GM21528 (cell line): ENCODE measurements around the gene GTF2H4.
A peak's percentile ranks its signal among the peaks of the same experiment; 100 is the strongest.
"Not testable (repeated sequence)": the region's sequence is repeated elsewhere in the genome, so short reads cannot be mapped to it uniquely, and the experiment has no call there.

Experiments
- ATAC-seq: cut with Tn5 transposase; IDR thresholded peaks from one replicate; pipeline ENCODE4 v1.9.1; 2021; ENCODE audit warnings: mild to moderate bottlenecking, moderate library complexity; ENCODE audit not compliant: unreplicated experiment, low FRiP score

GTF2H4 gene

DNA sequence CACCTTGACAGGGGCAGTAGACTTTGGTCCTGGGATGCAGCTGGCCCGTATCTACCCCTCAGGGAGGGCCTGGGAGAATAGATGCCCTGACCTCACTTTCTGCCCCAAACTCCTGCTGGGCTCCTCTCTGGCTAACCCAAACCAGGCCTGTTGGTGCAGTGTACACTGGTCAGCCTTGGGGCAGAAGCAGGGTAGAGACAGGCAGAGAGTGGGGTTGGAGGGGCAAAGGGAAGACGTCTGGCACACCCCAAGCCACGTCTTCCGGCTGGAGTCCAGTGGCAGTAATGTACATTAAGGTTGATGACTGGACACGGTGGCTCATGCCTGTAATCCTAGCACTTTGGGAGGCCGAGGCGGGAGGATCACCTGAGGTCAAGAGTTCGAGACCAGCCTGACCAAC lies 14.3 kb upstream of the GTF2H4 start:
- ATAC-seq, result no peak

DNA sequence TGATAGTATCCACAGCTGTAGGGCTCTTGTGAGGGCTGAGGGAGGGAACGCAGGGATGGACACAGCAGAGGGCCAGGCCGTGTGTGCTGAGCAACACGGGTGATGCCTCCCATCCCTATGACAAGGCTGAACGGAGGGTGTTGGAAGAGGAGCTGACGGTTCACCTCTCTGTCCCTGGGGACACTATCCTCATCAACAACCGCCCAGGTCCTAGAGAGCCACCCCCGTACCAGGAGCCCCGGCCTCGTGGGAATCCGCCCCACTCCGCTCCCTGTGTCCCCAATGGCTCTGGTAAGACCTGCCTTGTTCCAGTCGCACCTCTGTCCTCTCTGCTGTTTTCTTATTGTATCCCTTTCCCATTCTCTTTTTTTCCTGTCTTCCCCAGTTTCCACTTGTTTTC lies 13.6 kb upstream of the GTF2H4 start:
- ATAC-seq, result no peak

DNA sequence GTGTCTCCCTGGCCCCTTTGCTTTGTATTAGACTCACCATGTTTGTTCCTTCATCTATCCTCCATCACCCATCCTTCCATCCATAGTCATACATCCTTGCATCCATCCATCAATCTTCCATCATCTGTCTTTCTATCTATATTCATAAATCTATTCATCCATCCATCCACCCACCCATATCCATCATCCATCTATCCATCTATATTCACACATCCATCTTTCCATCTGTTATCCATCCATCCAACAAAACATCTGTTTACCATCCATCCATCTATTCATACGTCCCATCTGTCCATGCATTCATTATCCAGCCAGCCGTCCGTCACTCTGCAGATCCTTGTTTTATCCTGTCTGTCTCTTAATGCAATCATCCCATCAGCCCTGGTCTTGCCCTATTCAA lies 13.1 kb upstream of the GTF2H4 start:
- ATAC-seq, result no peak

DNA sequence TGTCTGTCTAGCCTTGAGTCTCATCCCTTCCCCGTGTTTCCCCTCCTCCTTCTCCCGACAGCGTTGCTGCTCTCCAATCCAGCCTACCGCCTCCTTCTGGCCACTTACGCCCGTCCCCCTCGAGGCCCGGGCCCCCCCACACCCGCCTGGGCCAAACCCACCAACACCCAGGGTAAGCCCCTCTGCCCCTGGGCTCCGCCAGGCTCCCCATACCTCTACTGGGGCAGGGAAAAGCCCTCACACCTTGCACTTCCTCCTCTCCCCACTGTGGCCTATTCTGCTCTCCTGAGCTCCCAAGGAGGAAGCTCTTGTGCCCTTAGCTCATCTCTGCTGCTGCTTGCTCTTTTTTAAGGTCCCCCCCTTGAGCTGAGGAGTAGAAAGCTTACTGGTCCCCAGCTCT lies 12.7 kb upstream of the GTF2H4 start:
- no peak for ATAC-seq

DNA sequence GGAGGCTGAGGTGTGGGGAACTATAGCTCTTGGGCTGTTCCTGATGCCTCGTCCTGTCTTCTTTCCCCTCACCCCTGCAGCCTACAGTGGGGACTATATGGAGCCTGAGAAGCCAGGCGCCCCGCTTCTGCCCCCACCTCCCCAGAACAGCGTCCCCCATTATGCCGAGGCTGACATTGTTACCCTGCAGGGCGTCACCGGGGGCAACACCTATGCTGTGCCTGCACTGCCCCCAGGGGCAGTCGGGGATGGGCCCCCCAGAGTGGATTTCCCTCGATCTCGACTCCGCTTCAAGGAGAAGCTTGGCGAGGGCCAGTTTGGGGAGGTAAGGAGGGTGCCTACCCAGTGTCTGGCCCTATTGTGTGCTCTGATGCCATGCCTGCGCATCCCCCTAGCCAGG lies 11.5 kb upstream of the GTF2H4 start:
- no peak for ATAC-seq

DNA sequence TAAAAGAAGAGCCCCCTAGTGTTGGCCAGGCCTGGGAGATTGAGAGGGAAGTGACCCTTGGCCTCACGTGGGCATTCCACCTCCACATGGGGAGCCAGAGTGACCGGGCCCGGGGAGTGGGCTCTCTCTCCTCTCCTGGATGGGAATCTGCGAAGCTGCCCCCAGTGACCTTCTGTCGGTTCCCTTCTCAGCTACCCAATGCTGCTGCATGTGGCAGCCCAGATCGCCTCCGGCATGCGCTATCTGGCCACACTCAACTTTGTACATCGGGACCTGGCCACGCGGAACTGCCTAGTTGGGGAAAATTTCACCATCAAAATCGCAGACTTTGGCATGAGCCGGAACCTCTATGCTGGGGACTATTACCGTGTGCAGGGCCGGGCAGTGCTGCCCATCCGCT lies 10.1 kb upstream of the GTF2H4 start:
- no peak for ATAC-seq

DNA sequence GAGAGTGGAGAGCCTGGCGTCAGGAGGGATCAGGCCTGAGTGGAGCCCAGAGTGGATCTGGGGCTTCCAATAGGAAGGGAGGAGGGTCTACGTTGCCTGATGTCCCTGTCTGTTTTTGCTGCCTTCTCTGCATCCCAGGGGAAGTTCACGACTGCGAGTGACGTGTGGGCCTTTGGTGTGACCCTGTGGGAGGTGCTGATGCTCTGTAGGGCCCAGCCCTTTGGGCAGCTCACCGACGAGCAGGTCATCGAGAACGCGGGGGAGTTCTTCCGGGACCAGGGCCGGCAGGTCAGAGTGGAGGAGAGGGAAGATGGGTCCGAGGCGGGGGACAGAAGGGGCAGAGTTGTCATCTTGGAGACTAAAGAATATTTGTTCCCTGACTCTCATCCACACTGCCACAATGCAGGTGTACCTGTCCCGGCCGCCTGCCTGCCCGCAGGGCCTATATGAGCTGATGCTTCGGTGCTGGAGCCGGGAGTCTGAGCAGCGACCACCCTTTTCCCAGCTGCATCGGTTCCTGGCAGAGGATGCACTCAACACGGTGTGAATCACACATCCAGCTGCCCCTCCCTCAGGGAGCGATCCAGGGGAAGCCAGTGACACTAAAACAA lies 9.2 kb upstream of the GTF2H4 start:
- ATAC-seq, result no peak

DNA sequence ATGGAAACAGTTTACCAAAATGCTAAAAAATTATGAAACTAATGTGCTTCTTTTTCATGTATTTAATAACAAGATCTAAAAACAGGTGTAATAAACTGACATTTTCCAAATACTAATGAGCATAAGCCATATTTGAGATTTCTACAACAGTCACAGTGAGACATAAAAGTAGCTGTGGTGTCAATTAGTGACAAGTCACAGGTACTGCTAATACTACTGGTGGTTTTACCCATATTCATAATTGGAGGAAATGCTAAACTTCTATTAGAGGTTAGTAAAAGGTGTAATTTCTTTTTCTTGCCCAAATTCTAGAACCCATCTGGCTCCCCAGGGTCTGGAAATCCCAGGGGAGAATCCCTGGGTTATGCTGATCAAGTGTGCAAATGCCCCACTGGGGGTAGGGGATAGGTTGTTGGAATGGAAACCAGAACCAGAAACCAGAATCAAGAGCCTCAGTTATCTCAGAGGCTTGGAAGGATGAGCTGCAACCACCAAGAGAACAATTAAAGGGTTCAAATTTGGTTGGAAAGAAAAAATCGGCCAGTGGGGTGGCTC lies 7.1 kb upstream of the GTF2H4 start:
- ATAC-seq, result no peak

DNA sequence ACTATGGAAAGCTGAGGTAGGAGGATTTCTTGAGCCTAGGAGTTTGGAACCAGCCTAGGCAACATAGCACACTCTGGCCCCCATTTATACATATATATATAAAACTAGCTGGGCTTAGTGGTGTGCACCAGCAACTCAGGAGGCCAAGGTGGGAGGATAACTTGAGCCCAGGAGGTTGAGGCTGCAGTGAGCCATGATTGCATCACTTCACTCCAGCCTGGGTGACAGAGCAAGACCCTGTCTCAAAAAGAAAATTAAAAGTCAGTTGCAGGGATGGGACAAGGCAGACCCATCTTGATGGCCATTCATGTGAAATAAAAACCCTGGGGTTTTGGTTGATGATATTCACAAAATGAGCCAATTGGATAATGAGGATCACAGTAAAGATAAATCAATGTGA lies 6.6 kb upstream of the GTF2H4 start:
- no peak for ATAC-seq

DNA sequence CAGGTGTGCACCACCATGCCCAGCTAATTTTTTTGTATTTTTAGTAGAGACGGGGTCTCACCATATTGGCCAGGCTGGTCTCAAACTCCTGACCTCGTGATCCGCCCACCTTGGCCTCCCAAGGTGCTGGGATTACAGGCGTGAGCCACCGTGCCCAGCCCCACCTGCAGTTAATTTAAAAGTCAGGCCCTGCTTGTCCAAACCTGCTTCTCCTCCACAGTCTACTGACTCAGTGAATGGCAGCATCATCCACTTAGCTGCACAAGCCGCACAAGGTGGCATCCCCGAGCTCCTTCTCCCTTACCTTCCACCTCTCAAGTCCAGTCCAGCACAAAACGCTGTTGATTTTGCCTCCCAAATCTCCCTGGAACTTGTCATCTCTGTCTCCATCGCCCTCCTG lies 5.8 kb upstream of the GTF2H4 start:
- not testable (repeated sequence) for ATAC-seq

DNA sequence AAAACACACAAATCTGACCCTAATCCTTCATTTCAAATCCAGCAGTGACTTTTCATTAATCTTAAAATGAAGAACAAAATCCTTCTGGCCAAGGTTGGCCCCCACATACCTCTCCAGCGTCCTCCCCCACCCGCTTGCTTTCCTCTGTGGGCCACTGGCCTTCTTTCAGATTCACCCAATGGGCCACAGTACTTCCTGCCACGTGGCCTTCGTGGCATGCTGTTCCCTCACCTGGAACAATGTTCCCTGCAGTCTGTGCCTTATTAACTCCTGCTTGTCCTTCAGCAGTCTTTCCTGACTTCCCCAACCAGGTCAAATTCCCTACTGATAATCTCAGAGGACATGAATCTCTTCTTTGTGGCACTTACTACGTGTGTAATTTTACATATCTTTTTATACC lies 5.3 kb upstream of the GTF2H4 start:
- no peak for ATAC-seq

DNA sequence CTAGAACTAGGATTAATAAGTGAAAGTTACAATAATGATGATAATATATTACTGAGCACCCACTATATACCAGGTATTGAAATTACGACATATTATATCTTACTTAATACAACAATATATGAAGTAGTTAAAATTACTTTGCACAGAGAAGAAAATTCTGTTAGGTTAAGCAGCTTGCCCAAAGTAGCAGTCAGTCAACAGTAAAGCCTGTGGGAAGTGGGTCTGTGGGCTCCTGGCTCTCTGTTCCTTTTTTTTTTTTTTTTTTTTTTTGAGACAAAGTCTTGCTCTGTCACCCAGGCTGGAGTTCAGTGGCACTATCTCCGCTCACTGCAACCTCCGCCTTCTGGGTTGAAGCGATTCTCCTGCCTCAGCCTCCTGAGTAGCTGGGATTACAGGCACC lies 4.8 kb upstream of the GTF2H4 start:
- ATAC-seq, result no peak

DNA sequence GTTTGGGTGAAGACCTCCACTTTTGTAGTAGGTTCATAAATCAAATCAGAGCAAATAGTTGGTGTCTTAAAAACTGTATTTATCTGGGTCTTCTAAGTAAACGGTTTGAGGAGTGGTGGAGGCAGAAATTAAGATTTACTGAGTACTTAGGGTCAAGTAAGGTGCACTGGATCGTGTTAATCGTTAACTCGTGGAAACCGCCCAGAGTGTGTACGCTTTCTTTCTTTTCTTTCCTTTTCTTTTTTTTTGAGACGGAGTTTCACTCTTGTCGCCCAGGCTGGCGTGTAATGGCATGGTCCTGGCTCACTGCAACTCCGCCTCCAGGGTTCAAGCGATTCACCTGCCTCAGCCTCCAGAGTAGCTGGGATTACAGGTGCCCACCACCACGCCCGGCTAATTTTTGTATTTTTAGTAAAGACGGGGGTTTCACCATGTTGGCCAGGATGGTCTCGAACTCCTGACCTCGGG lies 683 bp upstream of the GTF2H4 start:
- ATAC-seq, result not testable (repeated sequence)

DNA sequence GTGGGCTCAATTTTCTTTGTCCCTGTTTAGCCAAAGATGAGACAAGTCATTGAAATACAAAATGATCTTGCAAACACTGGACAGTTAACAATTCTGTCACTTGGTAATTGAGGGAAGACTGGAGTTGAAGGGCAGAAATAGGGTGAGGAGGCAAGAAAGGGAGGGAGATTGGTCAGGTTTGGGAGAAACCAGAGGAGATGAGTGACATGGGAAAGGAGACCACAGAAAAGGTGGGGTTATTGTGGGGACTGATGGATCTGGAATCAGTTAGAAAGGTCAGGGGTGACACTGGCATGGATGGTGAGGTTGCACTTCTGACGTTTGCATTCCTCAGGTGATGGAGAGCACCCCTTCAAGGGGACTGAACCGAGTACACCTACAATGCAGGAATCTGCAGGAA lies 693 bp downstream of the GTF2H4 start:
- ATAC-seq, result no peak

DNA sequence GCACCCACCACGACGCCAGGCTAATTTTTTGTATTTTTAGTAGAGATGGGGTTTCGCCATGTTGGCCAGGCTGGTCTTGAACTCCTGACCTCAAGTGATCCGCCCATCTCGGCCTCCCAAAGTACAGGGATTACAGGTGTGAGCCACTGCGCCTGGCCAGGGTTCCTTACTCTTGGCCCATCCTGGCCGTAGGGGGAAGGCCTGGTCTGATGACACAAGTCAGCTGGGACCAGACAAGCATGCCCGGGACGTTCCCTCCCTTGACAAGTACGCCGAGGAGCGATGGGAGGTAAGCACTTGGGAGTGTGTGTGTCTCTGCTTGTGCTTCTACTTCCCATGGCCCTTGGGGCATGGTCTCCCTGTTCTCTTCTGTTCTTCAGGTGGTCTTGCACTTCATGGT lies 2.5 kb downstream of the GTF2H4 start:
- not testable (repeated sequence) for ATAC-seq

DNA sequence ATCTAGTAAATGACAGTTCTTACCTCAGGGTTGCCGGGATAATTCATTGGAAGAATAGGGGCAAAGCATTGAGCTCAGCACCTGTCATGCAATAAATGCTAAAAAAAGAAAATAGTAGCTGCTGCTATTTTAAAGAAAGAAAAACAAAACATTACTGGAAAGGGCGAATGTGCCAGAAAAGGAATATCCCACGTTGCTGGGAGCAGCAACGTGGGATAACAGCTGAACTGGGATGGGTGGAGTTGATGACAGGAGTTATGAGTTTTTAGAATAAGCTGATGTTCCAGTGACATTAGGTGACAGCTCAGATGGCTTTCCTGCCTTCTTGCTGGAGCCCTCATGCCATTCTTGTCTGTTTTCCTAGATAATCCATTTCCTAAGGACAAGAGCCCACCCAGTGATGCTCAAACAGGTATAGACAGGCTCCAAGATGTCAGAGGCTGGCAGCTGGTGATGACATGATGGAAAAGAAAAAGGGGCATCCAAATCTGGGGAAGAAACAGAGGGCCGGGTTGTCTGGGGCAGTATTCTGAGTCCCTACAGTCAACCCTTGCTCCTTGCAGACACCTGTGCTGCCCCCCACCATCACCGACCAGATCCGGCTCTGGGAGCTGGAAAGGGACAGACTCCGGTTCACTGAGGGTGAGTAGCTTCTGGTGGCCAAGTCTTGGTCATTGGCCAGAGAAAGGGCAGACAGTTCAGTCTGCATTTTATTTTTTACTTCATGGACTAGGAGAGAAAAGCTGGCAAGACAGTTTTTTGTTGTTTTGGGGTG lies 4.9 kb downstream of the GTF2H4 start:
- no peak for ATAC-seq

DNA sequence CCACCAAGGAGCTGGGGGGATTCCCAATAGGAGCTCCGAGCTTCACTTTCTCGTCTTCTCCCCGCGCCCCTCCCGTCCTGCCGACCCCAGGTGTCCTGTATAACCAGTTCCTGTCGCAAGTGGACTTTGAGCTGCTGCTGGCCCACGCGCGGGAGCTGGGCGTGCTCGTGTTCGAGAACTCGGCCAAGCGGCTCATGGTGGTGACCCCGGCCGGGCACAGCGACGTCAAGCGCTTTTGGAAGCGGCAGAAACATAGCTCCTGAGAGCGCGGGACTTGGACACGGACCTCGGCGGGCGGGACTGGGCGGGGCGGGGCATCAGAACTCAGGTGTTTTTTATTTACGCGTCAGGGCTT lies 5.7 kb downstream of the GTF2H4 start:
- ATAC-seq, result no peak

DNA sequence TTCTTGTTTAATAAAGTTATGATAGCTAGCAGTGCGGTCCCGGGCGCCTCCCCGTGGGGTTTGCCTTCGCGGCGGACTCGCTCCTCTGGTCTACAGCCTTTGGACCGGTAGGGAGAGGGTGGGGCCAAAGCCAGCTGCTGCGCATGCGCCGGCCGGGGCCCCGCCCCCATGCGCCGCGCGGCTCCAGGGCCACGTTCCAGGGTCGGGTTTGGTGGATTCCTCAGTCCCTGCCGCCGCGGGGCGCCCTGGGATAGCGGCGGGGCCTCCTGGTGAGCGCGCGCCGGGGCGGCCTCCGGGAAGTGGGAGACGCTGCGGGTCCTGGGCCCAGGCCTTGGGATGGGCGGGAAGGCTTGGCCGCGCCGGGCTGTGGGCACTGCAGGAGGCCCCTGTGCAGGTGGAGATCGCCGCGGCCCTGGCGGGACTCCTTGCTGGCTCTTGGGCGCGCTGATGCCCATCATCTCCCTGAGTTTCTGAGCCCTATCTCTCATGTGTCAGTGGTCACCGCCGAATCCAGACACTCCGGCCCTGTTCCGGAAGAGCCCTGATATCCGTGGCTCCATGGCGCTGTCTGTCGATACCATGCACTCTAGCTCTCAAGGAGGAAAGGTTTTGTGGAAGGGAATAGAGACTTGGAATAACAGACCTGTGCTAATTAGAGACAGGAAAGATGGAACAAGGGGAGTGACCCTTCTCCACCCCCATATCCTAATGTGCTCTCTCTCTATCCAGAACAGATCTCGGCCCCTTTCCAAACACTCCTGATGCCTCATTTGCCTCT lies 6.3 kb downstream of the GTF2H4 start, which contains the start of gene VARS2:
TSS of gene VARS2 (plus strand) at position 163 of the 778 bp plus-strand sequence. CDS start at position 762, 599 bp downstream.
- ATAC-seq, result peak; percentile 66

DNA sequence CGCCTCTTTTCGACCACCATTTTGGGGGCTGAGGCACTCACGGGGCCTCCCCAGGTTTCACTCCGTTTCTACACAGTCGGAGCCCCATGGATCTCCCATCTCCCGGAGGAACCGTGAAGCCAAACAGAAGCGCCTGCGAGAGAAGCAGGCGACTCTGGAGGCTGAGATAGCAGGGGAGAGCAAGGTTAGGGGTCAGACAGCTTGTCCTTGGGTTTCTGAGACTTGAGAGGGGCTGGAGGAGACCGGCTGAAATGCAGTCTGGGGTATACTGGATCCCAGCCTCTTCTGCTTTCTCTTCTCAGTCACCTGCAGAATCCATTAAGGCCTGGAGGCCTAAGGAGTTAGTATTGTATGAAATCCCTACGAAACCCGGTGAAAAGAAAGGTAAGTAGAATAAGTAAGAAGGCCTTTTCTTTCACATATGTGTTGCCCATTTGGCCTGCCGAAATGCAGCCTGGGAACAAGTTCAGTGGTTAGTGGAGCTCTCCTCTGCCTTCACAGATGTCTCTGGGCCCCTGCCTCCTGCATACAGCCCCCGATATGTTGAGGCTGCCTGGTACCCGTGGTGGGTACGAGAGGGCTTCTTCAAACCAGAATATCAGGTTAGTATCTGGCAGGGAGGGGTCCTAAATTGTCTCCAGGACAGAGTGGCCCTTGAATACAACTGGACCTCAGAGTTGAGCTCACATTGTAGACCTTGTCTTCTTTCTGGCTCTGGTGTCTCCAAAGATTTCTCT lies 7.0 kb downstream of the GTF2H4 start:
- ATAC-seq, result no peak

DNA sequence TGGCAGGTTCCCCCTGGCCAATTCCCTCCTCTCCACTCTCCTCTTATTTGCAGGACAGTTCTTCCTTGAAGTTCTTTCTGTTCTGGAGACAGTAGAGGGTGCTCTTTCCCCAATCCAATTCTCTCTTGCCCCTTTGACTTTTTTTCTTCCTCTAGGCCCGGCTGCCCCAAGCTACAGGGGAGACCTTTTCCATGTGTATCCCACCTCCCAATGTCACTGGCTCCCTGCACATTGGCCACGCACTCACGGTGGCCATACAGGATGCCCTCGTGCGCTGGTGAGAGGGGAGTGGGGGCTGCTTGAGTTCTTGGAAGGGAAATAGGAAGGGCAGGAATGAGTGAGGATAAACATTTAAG lies 7.6 kb downstream of the GTF2H4 start:
- ATAC-seq, result no peak

DNA sequence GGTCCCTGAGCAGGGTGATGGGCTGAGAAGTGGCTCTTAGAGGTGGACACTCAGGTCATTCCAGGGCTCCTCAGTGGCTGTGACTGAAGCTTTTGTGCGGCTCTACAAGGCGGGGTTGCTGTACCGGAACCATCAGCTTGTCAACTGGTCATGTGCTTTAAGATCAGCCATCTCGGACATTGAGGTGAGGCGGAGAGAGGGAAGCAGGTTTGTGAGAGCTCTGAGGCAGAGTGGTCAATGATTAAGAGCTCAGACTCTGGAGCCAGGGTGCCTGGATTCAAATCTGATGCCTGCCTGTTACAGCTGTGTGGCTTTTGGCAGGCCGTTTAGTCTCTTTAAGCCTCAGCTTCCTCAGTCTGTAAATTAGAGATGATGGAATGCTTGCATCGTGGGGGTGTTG lies 9.0 kb downstream of the GTF2H4 start:
- no peak for ATAC-seq
